ENCODE data around the gene OPTN. TPM values are rescaled to one million over a fixed set of nuclear protein-coding genes. Genes with fewer than 3 reads are reported as not detected.
"Not testable (repeated sequence)": the region's sequence is repeated elsewhere in the genome, so short reads cannot be mapped to it uniquely, and the experiment has no call there.

Gene OPTN
- total RNA-seq, 2 experiments from 2014 or later, result 128 to 130 TPM

GRCh38 chr10:13094082-13094481, 5.9 kb upstream of the OPTN start:
- POLR2A ChIA-PET; H3K36me3 Mint-ChIP-seq (ENCODE audit: low read depth); H3K27me3 Mint-ChIP-seq; H3K9me3 Mint-ChIP-seq; CTCF ChIA-PET; H3K27ac Mint-ChIP-seq; DNase-seq; H3K4me3 Mint-ChIP-seq: not testable (repeated sequence)
- peaks cover 14% of the 10 kb centered on the region for H3K4me1 Mint-ChIP-seq

GRCh38 chr10:13095094-13095493, 4.9 kb upstream of the OPTN start:
- H3K4me3 Mint-ChIP-seq, result no peak overlapping the region
- ChIA-PET CTCF (no interaction called here), POLR2A (no interaction called here)
- DNase-seq, result no peak
- H3K9me3 Mint-ChIP-seq, result no peaks in the 10 kb centered on the region
- H3K4me1 Mint-ChIP-seq, result peaks cover 18% of the 10 kb centered on the region
- peaks cover 6% of the 10 kb centered on the region for H3K27me3 Mint-ChIP-seq
- no peaks in the 10 kb centered on the region for H3K36me3 Mint-ChIP-seq (ENCODE audit: low read depth)
- H3K27ac Mint-ChIP-seq, result no peak overlapping the region

GRCh38 chr10:13095929-13096328, 4.0 kb upstream of the OPTN start:
- Mint-ChIP-seq H3K4me1 (peaks cover 21% of the 10 kb centered on the region), H3K27me3 (peaks cover 4% of the 10 kb centered on the region), H3K27ac (no peak overlapping the region), H3K4me3 (no peak overlapping the region), H3K36me3 (ENCODE audit: low read depth) (peaks cover 4% of the 10 kb centered on the region), H3K9me3 (no peaks in the 10 kb centered on the region)
- DNase-seq, result no peak
- ChIA-PET CTCF (no interaction called here), POLR2A (no interaction called here)

- peak overlapping the region; percentile 95 for H3K27ac Mint-ChIP-seq
- H3K9me3 Mint-ChIP-seq, result no peaks in the 10 kb centered on the region
- no peaks in the 10 kb centered on the region for H3K27me3 Mint-ChIP-seq
- DNase-seq, result peak; percentile 71
- ChIA-PET CTCF (interaction anchor here (0.6 to 1.8 kb wide), 7 partner anchors 9 to 390 kb away, joined by 3 to 7 read pairs (median 5); partner anchors contain the start of gene MCM10), POLR2A (no interaction called here)
- H3K4me1 Mint-ChIP-seq, result peaks cover 47% of the 10 kb centered on the region
- peak overlapping the region; percentile 91 for H3K4me3 Mint-ChIP-seq
- peaks cover 24% of the 10 kb centered on the region for H3K36me3 Mint-ChIP-seq (ENCODE audit: low read depth)
These were observed 758 bp upstream of the OPTN start for GRCh38 chr10:13099144-13099665.

GRCh38 chr10:13100349-13101294, 659 bp downstream of the OPTN start:
- Mint-ChIP-seq H3K4me1 (peaks cover 58% of the 10 kb centered on the region), H3K27me3 (no peaks in the 10 kb centered on the region), H3K27ac (peak overlapping the region; percentile 91), H3K4me3 (peak overlapping the region; percentile 91), H3K9me3 (no peaks in the 10 kb centered on the region), H3K36me3 (ENCODE audit: low read depth) (peaks cover 33% of the 10 kb centered on the region)
- peak; percentile 19 for DNase-seq
- ChIA-PET POLR2A (no interaction called here), CTCF (interaction anchor here (0.6 to 1.8 kb wide), 14 partner anchors 8 to 921 kb away, joined by 3 to 7 read pairs (median 3); partner anchors contain the start of gene MCM10)

GRCh38 chr10:13102002-13102794, 2.2 kb downstream of the OPTN start:
- POLR2A ChIA-PET, result no interaction called here
- Mint-ChIP-seq H3K4me1 (peaks cover 68% of the 10 kb centered on the region), H3K27ac (peak overlapping the region; percentile 69), H3K4me3 (peak overlapping the region; percentile 64), H3K27me3 (no peaks in the 10 kb centered on the region), H3K9me3 (no peaks in the 10 kb centered on the region), H3K36me3 (ENCODE audit: low read depth) (peaks cover 44% of the 10 kb centered on the region)
- DNase-seq, result no peak
- CTCF ChIA-PET, result no interaction called here

GRCh38 chr10:13103554-13103953, 3.6 kb downstream of the OPTN start:
- Mint-ChIP-seq H3K9me3 (no peaks in the 10 kb centered on the region), H3K4me1 (peaks cover 75% of the 10 kb centered on the region), H3K4me3 (no peak overlapping the region), H3K27me3 (no peaks in the 10 kb centered on the region), H3K36me3 (ENCODE audit: low read depth) (peaks cover 54% of the 10 kb centered on the region), H3K27ac (no peak overlapping the region)
- ChIA-PET POLR2A (no interaction called here), CTCF (interaction anchor here (0.6 kb wide), 2 partner anchors 694 to 1081 kb away, joined by 3 to 4 read pairs; no protein-coding TSS in a partner anchor)
- no peak for DNase-seq

GRCh38 chr10:13104697-13105096, 4.7 kb downstream of the OPTN start:
- no peak overlapping the region for H3K4me3 Mint-ChIP-seq
- no peaks in the 10 kb centered on the region for H3K9me3 Mint-ChIP-seq
- DNase-seq, result no peak
- ChIA-PET POLR2A (no interaction called here), CTCF (interaction anchor here (0.6 to 0.7 kb wide), 2 partner anchors 64 to 1110 kb away, joined by 4 to 5 read pairs; no protein-coding TSS in a partner anchor)
- no peaks in the 10 kb centered on the region for H3K27me3 Mint-ChIP-seq
- H3K27ac Mint-ChIP-seq, result no peak overlapping the region
- peaks cover 61% of the 10 kb centered on the region for H3K36me3 Mint-ChIP-seq (ENCODE audit: low read depth)
- H3K4me1 Mint-ChIP-seq, result peaks cover 78% of the 10 kb centered on the region

- CTCF ChIA-PET, result interaction anchor here (0.6 kb wide), 1 partner anchor 65 kb away, joined by 4 read pairs; no protein-coding TSS in a partner anchor
- Mint-ChIP-seq H3K27ac (peak overlapping the region; percentile 92), H3K27me3 (no peaks in the 10 kb centered on the region), H3K4me1 (peaks cover 83% of the 10 kb centered on the region), H3K4me3 (no peak overlapping the region), H3K9me3 (no peaks in the 10 kb centered on the region), H3K36me3 (ENCODE audit: low read depth) (peaks cover 65% of the 10 kb centered on the region)
- POLR2A ChIA-PET, result no interaction called here
- no peak for DNase-seq
These were observed 5.2 kb downstream of the OPTN start for GRCh38 chr10:13105184-13105583.

- no peak for DNase-seq
- Mint-ChIP-seq H3K27me3 (no peaks in the 10 kb centered on the region), H3K4me1 (peaks cover 87% of the 10 kb centered on the region), H3K4me3 (no peak overlapping the region), H3K36me3 (ENCODE audit: low read depth) (peaks cover 72% of the 10 kb centered on the region), H3K9me3 (no peaks in the 10 kb centered on the region), H3K27ac (peak overlapping the region; percentile 92)
- POLR2A ChIA-PET, result no interaction called here
- CTCF ChIA-PET, result interaction anchor here (0.8 kb wide), 1 partner anchor 11 kb away, joined by 3 read pairs; no protein-coding TSS in a partner anchor
These were observed 6.6 kb downstream of the OPTN start for GRCh38 chr10:13106387-13107045.

GRCh38 chr10:13110908-13111307, 10.9 kb downstream of the OPTN start:
- no peak overlapping the region for H3K4me3 Mint-ChIP-seq
- DNase-seq, result no peak
- H3K27me3 Mint-ChIP-seq, result no peaks in the 10 kb centered on the region
- H3K36me3 Mint-ChIP-seq (ENCODE audit: low read depth), result peaks cover 65% of the 10 kb centered on the region
- no peak overlapping the region for H3K27ac Mint-ChIP-seq
- ChIA-PET POLR2A (interaction anchor here (0.7 kb wide), 1 partner anchor 190 kb away, joined by 5 read pairs; no protein-coding TSS in a partner anchor), CTCF (interaction anchor here (0.8 kb wide), 1 partner anchor 10 kb away, joined by 3 read pairs; the partner anchor contains the start of gene OPTN)
- no peaks in the 10 kb centered on the region for H3K9me3 Mint-ChIP-seq
- peaks cover 53% of the 10 kb centered on the region for H3K4me1 Mint-ChIP-seq

- Mint-ChIP-seq H3K36me3 (ENCODE audit: low read depth) (peaks cover 69% of the 10 kb centered on the region), H3K4me3 (no peak overlapping the region), H3K4me1 (peaks cover 48% of the 10 kb centered on the region), H3K27me3 (no peaks in the 10 kb centered on the region), H3K9me3 (no peaks in the 10 kb centered on the region), H3K27ac (peak overlapping the region; percentile 46)
- POLR2A ChIA-PET, result interaction anchor here (0.6 kb wide), 1 partner anchor 19 kb away, joined by 5 read pairs; no protein-coding TSS in a partner anchor
- CTCF ChIA-PET, result interaction anchor here (0.6 to 1.6 kb wide), 5 partner anchors 11 to 1092 kb away, joined by 3 to 5 read pairs (median 3); no protein-coding TSS in a partner anchor
- DNase-seq, result no peak
These were observed 13.6 kb downstream of the OPTN start for GRCh38 chr10:13113544-13113943.
